ENCODE measurements around the gene MYO15B. TPM values are rescaled to one million over a fixed set of nuclear protein-coding genes. Genes with fewer than 3 reads are reported as not detected.
A peak's percentile ranks its signal among the peaks of the same experiment; 100 is the strongest.

Gene MYO15B
- total and polyA plus RNA-seq, 2 of the 4 experiments (the other 2 are of a cell fraction), result 0.18 to 0.65 TPM

DNA sequence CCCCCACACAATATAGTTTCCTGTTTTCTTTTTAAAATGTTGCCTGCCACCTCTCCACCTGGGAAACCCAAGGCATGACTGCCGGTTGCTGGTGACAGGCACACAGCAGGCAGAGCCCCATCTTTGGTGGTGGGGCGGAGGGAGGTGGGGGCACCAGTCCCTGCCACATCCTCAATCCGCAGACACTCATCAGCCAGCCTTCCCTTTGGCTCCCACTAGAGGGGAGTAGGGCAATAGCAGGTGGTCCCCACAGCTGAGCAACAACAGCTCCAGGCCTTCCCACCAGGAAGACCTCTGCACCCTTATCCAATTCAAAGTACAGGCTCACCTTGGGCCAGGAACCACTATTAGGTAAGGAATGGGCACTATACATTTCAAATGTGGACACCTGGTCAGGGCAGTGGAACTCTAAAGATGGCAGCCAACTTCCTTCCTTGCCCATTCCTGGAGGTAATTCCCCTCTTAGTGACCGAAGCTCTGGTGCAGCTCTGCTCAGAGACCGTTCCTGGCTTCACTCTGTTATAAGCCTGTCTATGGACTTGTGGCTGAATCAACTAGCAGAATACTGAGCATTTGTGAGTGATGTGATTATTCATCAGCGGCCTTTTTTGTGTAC, 65.4 kb downstream of the MYO15B start:
- Histone ChIP-seq H2BK5ac (ENCODE audit: low read depth, low read length, poor library complexity, severe bottlenecking) (no peak overlapping the region), H4K91ac (ENCODE audit: insufficient read depth, low read depth, low read length) (no peak overlapping the region), H2AK5ac (ENCODE audit: low read depth, low read length) (no peak overlapping the region), H3K18ac (ENCODE audit: low read depth, low read length) (no peak overlapping the region), H3K27me3 (ENCODE audit: control insufficient read depth, insufficient read depth, low read length) (no peaks in the 10 kb centered on the region), H3K14ac (replicated peaks; ENCODE audit: low read depth, low read length) (no peak overlapping the region), H2BK15ac (ENCODE audit: low read depth, low read length) (no peak overlapping the region), H4K20me1 (ENCODE audit: insufficient read depth, low read length) (no peaks in the 10 kb centered on the region), H4K8ac (ENCODE audit: low read depth in 2 of 2, low read length in 2 of 2) (0 out of 4 replicates have a peak overlapping the region, but pooled peaks of 1 of the 2 experiments have one; percentile 44), H2BK20ac (ENCODE audit: low read depth, low read length) (no peak overlapping the region), H3K4ac (ENCODE audit: low read depth, low read length) (no peak overlapping the region), H3K9ac (ENCODE audit: low read depth, low read length) (no peak overlapping the region), H3K4me3 (ENCODE audit: insufficient read depth, low read depth, low read length) (no peak overlapping the region), H3K27ac (ENCODE audit: insufficient read depth, low read length) (no peak overlapping the region), H4K5ac (ENCODE audit: low read depth, low read length) (no peak overlapping the region), H3K56ac (ENCODE audit: extremely low read depth, insufficient read depth, low read length) (no peak overlapping the region), H2AFZ (replicated peaks; ENCODE audit: low read length, poor library complexity) (peak overlapping the region; percentile 74), H3K9me3 (ENCODE audit: control insufficient read depth, insufficient read depth, low read length) (no peaks in the 10 kb centered on the region), H2BK120ac (ENCODE audit: low read depth, low read length) (no peak overlapping the region), H3K79me1 (ENCODE audit: low read depth in 1 of 2, low read length in 2 of 2) (no peaks in the 10 kb centered on the region), H3K36me3 (ENCODE audit: control insufficient read depth, insufficient read depth, low read length) (peaks cover 40% of the 10 kb centered on the region), H2AK9ac (replicated peaks; ENCODE audit: low read depth, low read length, poor library complexity) (peak overlapping the region; percentile 37), H3K9me1 (ENCODE audit: insufficient read depth, low read length) (no peaks in the 10 kb centered on the region), H3K23ac (ENCODE audit: low read depth, low read length) (no peak overlapping the region), H3K4me2 (ENCODE audit: low read depth, low read length) (no peak overlapping the region), H3K4me1 (ENCODE audit: control insufficient read depth, insufficient read depth, low read length) (no peaks in the 10 kb centered on the region)
- TF ChIP-seq FOS (IDR thresholded peaks at IDR 0.05; ENCODE audit: low read depth, low read length) (no peak), SMC3 (IDR thresholded peaks at IDR 0.05; ENCODE audit: low read depth, low read length) (peak; percentile 27; the same call in 1 of the 2 replicates), RAD21 (IDR thresholded peaks at IDR 0.05; ENCODE audit: low read length) (peak; percentile 53)
- TF ChIP-seq, protein P1, sequence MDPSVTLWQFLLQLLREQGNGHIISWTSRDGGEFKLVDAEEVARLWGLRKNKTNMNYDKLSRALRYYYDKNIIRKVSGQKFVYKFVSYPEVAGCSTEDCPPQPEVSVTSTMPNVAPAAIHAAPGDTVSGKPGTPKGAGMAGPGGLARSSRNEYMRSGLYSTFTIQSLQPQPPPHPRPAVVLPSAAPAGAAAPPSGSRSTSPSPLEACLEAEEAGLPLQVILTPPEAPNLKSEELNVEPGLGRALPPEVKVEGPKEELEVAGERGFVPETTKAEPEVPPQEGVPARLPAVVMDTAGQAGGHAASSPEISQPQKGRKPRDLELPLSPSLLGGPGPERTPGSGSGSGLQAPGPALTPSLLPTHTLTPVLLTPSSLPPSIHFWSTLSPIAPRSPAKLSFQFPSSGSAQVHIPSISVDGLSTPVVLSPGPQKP (IDR thresholded peaks at IDR 0.05; ENCODE audit: borderline replicate concordance, low read depth, low read length), result no peak
- TF ChIP-seq, protein P2, sequence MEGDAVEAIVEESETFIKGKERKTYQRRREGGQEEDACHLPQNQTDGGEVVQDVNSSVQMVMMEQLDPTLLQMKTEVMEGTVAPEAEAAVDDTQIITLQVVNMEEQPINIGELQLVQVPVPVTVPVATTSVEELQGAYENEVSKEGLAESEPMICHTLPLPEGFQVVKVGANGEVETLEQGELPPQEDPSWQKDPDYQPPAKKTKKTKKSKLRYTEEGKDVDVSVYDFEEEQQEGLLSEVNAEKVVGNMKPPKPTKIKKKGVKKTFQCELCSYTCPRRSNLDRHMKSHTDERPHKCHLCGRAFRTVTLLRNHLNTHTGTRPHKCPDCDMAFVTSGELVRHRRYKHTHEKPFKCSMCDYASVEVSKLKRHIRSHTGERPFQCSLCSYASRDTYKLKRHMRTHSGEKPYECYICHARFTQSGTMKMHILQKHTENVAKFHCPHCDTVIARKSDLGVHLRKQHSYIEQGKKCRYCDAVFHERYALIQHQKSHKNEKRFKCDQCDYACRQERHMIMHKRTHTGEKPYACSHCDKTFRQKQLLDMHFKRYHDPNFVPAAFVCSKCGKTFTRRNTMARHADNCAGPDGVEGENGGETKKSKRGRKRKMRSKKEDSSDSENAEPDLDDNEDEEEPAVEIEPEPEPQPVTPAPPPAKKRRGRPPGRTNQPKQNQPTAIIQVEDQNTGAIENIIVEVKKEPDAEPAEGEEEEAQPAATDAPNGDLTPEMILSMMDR (conservative IDR thresholded peaks at IDR 0.05; ENCODE audit: low read depth, low read length), result peak; percentile 62
- ATAC-seq (ENCODE audit: low read depth), result peak; percentile 89
- dilution Hi-C loops (cut with HindIII; ENCODE audit: low sequenced_read_pairs, unreplicated experiment) (no loop called here), intact Hi-C loops (cut with micrococcal nuclease) (no loop called here), in situ Hi-C loops (cut with MboI; ENCODE audit: low sequenced_read_pairs) (no loop called here)
- BruUV-seq (replicated peaks), result no TSS peak
- DNase-seq, result peak; percentile 27
- ChIA-PET CTCF (interaction anchor here (0.6 to 1.6 kb wide), 3 partner anchors 19 to 97 kb away, joined by 3 to 12 read pairs (median 4); no protein-coding TSS in a partner anchor), POLR2A (ENCODE audit: unreplicated experiment) (no interaction called here)
- no CpG with 5 or more reads among the region's 6 CpGs for WGBS, 2 experiments (ENCODE audit: extremely low coverage in 2 of 2, insufficient read length in 1 of 2)

All from IMR-90 (cell line).